GM21390 (cell line): ENCODE results near the gene SLC17A6.

Source experiments
- ATAC-seq: cut with Tn5 transposase; IDR thresholded peaks from one replicate; pipeline ENCODE4 v1.9.1; 2021; ENCODE audit not compliant: unreplicated experiment

The SLC17A6 gene

DNA sequence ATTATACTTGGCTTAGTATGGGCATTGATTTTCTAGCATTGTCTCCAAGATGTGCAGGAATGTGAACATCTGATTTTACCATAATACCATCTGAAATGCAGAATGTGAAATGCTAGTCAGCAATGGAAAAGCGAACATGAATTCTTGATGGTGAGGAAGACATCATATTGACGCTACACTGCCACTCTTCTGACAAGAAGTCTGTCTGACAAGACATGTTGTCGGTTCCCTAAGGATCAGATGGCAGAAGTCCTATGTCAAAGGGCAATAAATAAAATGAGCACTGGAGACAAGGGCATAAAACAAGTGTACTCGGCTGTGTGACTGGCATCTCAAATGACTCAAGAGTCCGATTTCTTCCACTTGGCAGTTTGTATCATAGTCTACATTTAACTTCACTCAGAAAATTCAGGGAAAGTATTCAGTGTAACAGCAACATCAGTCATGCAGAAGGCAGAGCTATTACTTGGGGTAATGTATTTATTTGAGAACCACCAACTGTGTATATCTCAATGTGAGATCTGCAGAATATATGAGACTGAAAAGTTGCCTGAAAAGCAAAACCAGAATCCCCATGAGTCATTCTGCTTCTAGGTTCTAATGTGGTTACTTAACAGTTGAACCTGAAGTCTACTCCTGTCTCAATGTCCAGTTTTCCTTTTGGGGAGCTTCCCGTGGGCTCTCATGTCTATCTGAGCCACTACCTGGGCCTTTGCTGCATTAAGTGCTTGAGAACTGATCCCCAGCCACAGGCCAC lies 51.5 kb downstream of the SLC17A6 start:
- no peak for ATAC-seq

DNA sequence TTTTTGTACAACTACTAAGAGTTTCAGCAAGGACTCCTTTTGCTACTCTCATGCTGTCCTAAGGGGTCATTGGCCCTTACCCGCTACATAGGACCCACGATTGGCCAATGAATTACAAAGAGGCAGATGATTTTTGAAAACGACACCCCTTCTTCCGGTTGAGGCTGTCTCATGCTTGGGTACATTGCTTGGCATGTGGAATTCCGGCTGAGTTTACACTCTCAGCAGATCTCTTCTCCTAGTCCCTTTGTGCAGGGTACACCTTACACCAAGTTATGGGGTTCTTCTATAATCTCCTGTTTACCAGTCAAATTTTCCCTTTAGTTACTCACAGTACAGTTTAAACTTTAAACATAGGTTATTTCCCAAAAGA lies 52.1 kb downstream of the SLC17A6 start:
- no peak for ATAC-seq

DNA sequence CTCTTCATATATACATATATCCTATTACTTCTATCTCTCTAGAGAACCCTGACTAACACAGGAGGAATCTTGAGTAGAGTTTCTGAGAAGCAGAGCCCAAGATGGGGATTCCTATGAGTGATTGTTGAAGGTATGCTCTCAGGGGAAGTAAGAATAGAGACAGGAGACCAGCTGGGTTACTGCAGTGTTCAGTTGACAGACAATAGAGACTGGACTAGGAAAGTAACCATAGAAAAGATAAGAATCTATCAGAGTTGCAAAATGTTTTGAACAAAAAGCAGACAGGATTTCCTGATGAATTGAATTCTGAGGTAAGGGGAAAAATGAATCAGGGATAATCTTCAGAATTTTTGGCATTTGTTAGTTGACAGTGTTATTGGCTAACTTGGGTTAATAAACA lies 54.4 kb downstream of the SLC17A6 start:
- ATAC-seq = no peak

GRCh38 chr11:22405377-22405776 lies 67.2 kb downstream of the SLC17A6 start:
- no peak for ATAC-seq

- ATAC-seq = no peak
Measured at GRCh38 chr11:22407267-22407666, 69.1 kb downstream of the SLC17A6 start.

- ATAC-seq = no peak
Measured at GRCh38 chr11:22407921-22408320, 69.7 kb downstream of the SLC17A6 start.

GRCh38 chr11:22415476-22415875 lies 77.3 kb downstream of the SLC17A6 start:
- ATAC-seq = no peak

DNA sequence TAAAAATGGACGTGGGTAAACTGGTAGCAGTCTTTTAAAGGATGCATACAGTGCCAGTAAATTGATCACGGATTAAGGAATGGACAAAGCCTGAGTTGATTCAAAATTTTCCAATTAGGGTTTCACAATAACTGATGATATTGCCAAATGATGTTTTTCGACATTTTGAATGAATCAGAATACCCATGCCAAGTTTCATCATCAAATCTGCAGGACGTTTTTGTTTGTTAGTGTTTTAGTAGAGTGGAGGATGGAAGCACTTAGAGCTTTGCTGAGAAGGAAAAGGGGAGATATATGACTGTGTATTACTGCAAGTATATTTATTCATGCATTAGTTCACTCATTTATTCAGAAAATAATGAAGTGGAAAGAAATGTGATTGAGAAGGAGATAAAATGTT lies 78.3 kb downstream of the SLC17A6 start:
- ATAC-seq = no peak

GRCh38 chr11:22426915-22427314 lies 88.7 kb downstream of the SLC17A6 start:
- no peak for ATAC-seq
